H1 (cell line): Measurements from ENCODE around the gene ODC1. TPM values are rescaled to one million over a fixed set of nuclear protein-coding genes. Genes with fewer than 3 reads are reported as not detected.
A peak's percentile ranks its signal among the peaks of the same experiment; 100 is the strongest.

Experiments used
- ATF3 ChIP-seq: IDR thresholded peaks from 2 replicates; pipeline ENCODE4 v1.6.1; 2011; ENCODE audit warnings: low read depth, mild to moderate bottlenecking, low read length; ENCODE audit not compliant: insufficient read depth
- BACH1 ChIP-seq: IDR thresholded peaks from 2 replicates; pipeline ENCODE4 v1.6.1; 2012; ENCODE audit warnings: low read length, improper control_type of control experiment
- BRCA1 ChIP-seq: IDR thresholded peaks from 2 replicates; pipeline ENCODE4 v1.6.1; 2012; ENCODE audit warnings: low read depth, low read length, improper control_type of control experiment
- CHD1 ChIP-seq: IDR thresholded peaks from 2 replicates; pipeline ENCODE4 v1.6.1; 2012; ENCODE audit warnings: low read depth, low read length, improper control_type of control experiment
- CREB1 ChIP-seq: IDR thresholded peaks from 2 replicates; pipeline ENCODE4 v1.6.1; 2012; ENCODE audit warnings: inconsistent platforms
- CTBP2 ChIP-seq: IDR thresholded peaks from 2 replicates; pipeline ENCODE4 v1.7.0; 2011; ENCODE audit warnings: borderline replicate concordance, mild to moderate bottlenecking, moderate library complexity, mixed read lengths, low read length; ENCODE audit not compliant: insufficient read depth, insufficient read length
- EGR1 ChIP-seq: IDR thresholded peaks from 2 replicates; pipeline ENCODE4 v1.6.1; 2011; ENCODE audit warnings: low read depth, low read length, borderline replicate concordance
- GTF2F1 ChIP-seq: IDR thresholded peaks from 2 replicates; pipeline ENCODE4 v1.6.1; 2012; ENCODE audit warnings: low read depth, low read length, improper control_type of control experiment, borderline replicate concordance
- KDM4A ChIP-seq: IDR thresholded peaks from one replicate; pipeline ENCODE4 v1.7.1; 2012; ENCODE audit warnings: low read depth, mild to moderate bottlenecking, moderate library complexity, low read length, inconsistent platforms; ENCODE audit not compliant: severe bottlenecking
- KDM5A ChIP-seq: fragments of 200-600 bp; IDR thresholded peaks from 2 replicates; pipeline ENCODE4 v1.7.1; 2012; ENCODE audit warnings: mild to moderate bottlenecking, low read length, inconsistent platforms, mixed read lengths
- MAFK ChIP-seq: IDR thresholded peaks from 2 replicates; pipeline ENCODE4 v1.6.1; 2012; ENCODE audit warnings: low read depth, mild to moderate bottlenecking, improper control_type of control experiment, low read length
- POU5F1 ChIP-seq: IDR thresholded peaks from 2 replicates; pipeline ENCODE4 v1.6.1; 2011; ENCODE audit warnings: low read depth, mild to moderate bottlenecking, low read length, moderate library complexity
- RBBP5 ChIP-seq: IDR thresholded peaks from 2 replicates; pipeline ENCODE4 v1.7.1; 2012; ENCODE audit warnings: low read depth, mild to moderate bottlenecking, inconsistent platforms, low read length, moderate library complexity, borderline replicate concordance
- RFX5 ChIP-seq: IDR thresholded peaks from 2 replicates; pipeline ENCODE4 v1.6.1; 2011; ENCODE audit warnings: low read depth, low read length, improper control_type of control experiment, borderline replicate concordance
- SIN3A ChIP-seq, 2 experiments: IDR thresholded peaks in 1 of 2; conservative IDR thresholded peaks in 1 of 2; 2 replicates each; pipeline ENCODE4 v1.6.1; 2011 to 2012; ENCODE audit warnings: low read length in 2 of 2, improper control_type of control experiment in 1 of 2, low read depth in 1 of 2, mild to moderate bottlenecking in 1 of 2
- SIX5 ChIP-seq: IDR thresholded peaks from 2 replicates; pipeline ENCODE4 v1.6.1; 2011; ENCODE audit warnings: mild to moderate bottlenecking, low read depth, low read length
- SP2 ChIP-seq: IDR thresholded peaks from 2 replicates; pipeline ENCODE4 v1.6.1; 2012; ENCODE audit warnings: mild to moderate bottlenecking, low read length, inconsistent platforms
- SP4 ChIP-seq: IDR thresholded peaks from 2 replicates; pipeline ENCODE4 v1.6.1; 2012; ENCODE audit warnings: low read length, inconsistent platforms
- TAF7 ChIP-seq: optimal IDR thresholded peaks from 2 replicates; pipeline ENCODE3; 2011; ENCODE audit warnings: low read depth, mild to moderate bottlenecking, inconsistent platforms, low read length, moderate library complexity, borderline replicate concordance
- TCF12 ChIP-seq: IDR thresholded peaks from 2 replicates; pipeline ENCODE4 v1.6.1; 2011; ENCODE audit warnings: low read depth, mild to moderate bottlenecking, low read length
- YY1 ChIP-seq: IDR thresholded peaks from 2 replicates; pipeline ENCODE4 v1.6.1; 2011; ENCODE audit warnings: low read depth, mild to moderate bottlenecking, low read length
- ZNF274 ChIP-seq: IDR thresholded peaks from 2 replicates; pipeline ENCODE4 v1.7.0; 2012; ENCODE audit warnings: low read length, borderline replicate concordance; ENCODE audit errors: extremely low read depth
- polyA plus RNA-seq, 7 experiments: library from polyadenylated mRNA; depleted of rRNA in 3 of 7; stranded (reverse) in 5 of 7; unstranded in 2 of 7; fragments of >200 nt in 5 of 7; fragments of 200-250 nt in 2 of 7; gene quantifications; 1 replicate in 5 of 7; 2 replicates in 1 of 7; 4 replicates in 1 of 7; pipeline versions ENCODE4 v1.2.1 to v1.2.3, GENCODE V29; 2011 to 2013; ENCODE audit warnings: missing spikeins in 2 of 7, mixed read lengths in 2 of 7
- total RNA-seq: library from RNA; stranded (reverse); fragmentation: NEBNext Ultra II Directional; extraction: Animal tissue kit (Norgen Biotek cat#: 25700); gene quantifications from 2 replicates; pipeline ENCODE4 v1.2.1, GENCODE V29; 2021
- TF ChIP-seq, protein P1 (sequence below): IDR thresholded peaks from 2 replicates; pipeline ENCODE4 v1.6.1; 2012; ENCODE audit warnings: low read length, inconsistent platforms

Gene ODC1
- total and polyA plus RNA-seq, 2 of the 8 experiments (the other 6 are each of a cell fraction or from before 2014, with no cell fraction given) = 57.2 to 76.7 TPM

GRCh38 chr2:10448576-10449485 is 704 bp upstream of the ODC1 start (continued):
- TF ChIP-seq RBBP5 = no peak
- TF ChIP-seq SP2 = no peak
- TF ChIP-seq KDM5A = no peak
- no peak for TF ChIP-seq CHD1
- TF ChIP-seq EGR1 = peak; percentile 48; the same call in 1 of the 2 replicates
- no peak for TF ChIP-seq ATF3
- TF ChIP-seq TCF12 = 0 out of 2 replicates have a peak, but pooled peaks have one; percentile 88
- no peak for TF ChIP-seq SP4
- TF ChIP-seq SIN3A (conservative IDR thresholded peaks at IDR 0.05 in 1 of 2, IDR thresholded peaks at IDR 0.05 in 1 of 2; ENCODE audit: low read depth in 1 of 2, low read length in 2 of 2) = no peak
- TF ChIP-seq GTF2F1 = peak; percentile 38
- TF ChIP-seq CREB1 = no peak
- no peak for TF ChIP-seq YY1
- TF ChIP-seq POU5F1 = no peak
- no peak for TF ChIP-seq MAFK
- no peak for TF ChIP-seq ZNF274
- no peak for TF ChIP-seq BRCA1
- TF ChIP-seq CTBP2 = no peak
- no peak for TF ChIP-seq RFX5
- TF ChIP-seq, protein P1, sequence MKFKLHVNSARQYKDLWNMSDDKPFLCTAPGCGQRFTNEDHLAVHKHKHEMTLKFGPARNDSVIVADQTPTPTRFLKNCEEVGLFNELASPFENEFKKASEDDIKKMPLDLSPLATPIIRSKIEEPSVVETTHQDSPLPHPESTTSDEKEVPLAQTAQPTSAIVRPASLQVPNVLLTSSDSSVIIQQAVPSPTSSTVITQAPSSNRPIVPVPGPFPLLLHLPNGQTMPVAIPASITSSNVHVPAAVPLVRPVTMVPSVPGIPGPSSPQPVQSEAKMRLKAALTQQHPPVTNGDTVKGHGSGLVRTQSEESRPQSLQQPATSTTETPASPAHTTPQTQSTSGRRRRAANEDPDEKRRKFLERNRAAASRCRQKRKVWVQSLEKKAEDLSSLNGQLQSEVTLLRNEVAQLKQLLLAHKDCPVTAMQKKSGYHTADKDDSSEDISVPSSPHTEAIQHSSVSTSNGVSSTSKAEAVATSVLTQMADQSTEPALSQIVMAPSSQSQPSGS = no peak
- TF ChIP-seq KDM4A = peak; percentile 90
- TF ChIP-seq SIX5 = no peak
- no peak for TF ChIP-seq TAF7
- TF ChIP-seq BACH1 = no peak
